Neuron (in vitro differentiated cells): ENCODE results near the gene APBB1.

Experiments used
- H2AFZ ChIP-seq: one replicate; pipeline ENCODE4 v1.6.1; 2013; ENCODE audit warnings: low read depth, mild to moderate bottlenecking, inconsistent platforms, low read length, moderate library complexity
- H3K27me3 ChIP-seq: one replicate; pipeline ENCODE4 v1.6.1; 2013; ENCODE audit warnings: low read length; ENCODE audit not compliant: insufficient read depth
- H3K36me3 ChIP-seq: one replicate; pipeline ENCODE4 v1.6.1; 2013; ENCODE audit warnings: low read length; ENCODE audit not compliant: insufficient read depth
- H3K4me1 ChIP-seq: one replicate; pipeline ENCODE4 v1.6.1; 2013; ENCODE audit warnings: low read length; ENCODE audit not compliant: insufficient read depth
- H3K4me3 ChIP-seq: 2 replicates; pipeline ENCODE4 v1.5.1; 2013; ENCODE audit warnings: mild to moderate bottlenecking, low read length, moderate library complexity
- H3K9me3 ChIP-seq: one replicate; pipeline ENCODE4 v1.6.1; 2013; ENCODE audit warnings: low read length

APBB1 gene

GRCh38 chr11:6410695-6411430, 8.0 kb downstream of the APBB1 start:
- peaks cover 39% of the 10 kb centered on the region for H3K36me3 ChIP-seq
- no peak overlapping the region for H2AFZ ChIP-seq
- H3K27me3 ChIP-seq = no peaks in the 10 kb centered on the region
- peaks cover 13% of the 10 kb centered on the region for H3K4me1 ChIP-seq
- no peak overlapping the region for H3K4me3 ChIP-seq
- H3K9me3 ChIP-seq = no peaks in the 10 kb centered on the region

DNA sequence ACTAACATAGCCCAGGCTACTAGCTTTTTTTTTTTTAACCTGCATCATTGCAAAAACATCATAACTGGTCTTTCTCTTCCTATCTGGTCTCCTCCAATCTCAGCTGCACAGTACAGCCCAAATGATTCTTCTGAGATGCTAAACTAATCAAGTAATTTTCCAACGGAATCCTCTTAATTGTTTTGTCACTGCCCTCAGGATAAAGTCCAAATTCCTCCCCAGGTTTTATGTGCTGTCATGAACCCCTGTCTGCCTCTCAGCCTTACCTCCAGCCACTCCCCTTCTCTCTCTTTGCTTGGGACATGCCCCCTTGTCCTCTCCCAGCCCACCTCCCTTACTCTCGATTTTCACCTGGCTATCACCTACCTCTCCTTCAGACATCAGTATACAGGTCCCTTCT, 12.5 kb downstream of the APBB1 start:
- no peak overlapping the region for H3K4me3 ChIP-seq
- H3K27me3 ChIP-seq = no peaks in the 10 kb centered on the region
- no peaks in the 10 kb centered on the region for H3K9me3 ChIP-seq
- peaks cover 35% of the 10 kb centered on the region for H3K4me1 ChIP-seq
- peaks cover 43% of the 10 kb centered on the region for H3K36me3 ChIP-seq
- H2AFZ ChIP-seq = no peak overlapping the region

GRCh38 chr11:6405846-6406245, 13.0 kb downstream of the APBB1 start:
- H3K4me3 ChIP-seq = no peak overlapping the region
- no peaks in the 10 kb centered on the region for H3K27me3 ChIP-seq
- H3K4me1 ChIP-seq = peaks cover 35% of the 10 kb centered on the region
- H2AFZ ChIP-seq = no peak overlapping the region
- no peaks in the 10 kb centered on the region for H3K9me3 ChIP-seq
- peaks cover 43% of the 10 kb centered on the region for H3K36me3 ChIP-seq

DNA sequence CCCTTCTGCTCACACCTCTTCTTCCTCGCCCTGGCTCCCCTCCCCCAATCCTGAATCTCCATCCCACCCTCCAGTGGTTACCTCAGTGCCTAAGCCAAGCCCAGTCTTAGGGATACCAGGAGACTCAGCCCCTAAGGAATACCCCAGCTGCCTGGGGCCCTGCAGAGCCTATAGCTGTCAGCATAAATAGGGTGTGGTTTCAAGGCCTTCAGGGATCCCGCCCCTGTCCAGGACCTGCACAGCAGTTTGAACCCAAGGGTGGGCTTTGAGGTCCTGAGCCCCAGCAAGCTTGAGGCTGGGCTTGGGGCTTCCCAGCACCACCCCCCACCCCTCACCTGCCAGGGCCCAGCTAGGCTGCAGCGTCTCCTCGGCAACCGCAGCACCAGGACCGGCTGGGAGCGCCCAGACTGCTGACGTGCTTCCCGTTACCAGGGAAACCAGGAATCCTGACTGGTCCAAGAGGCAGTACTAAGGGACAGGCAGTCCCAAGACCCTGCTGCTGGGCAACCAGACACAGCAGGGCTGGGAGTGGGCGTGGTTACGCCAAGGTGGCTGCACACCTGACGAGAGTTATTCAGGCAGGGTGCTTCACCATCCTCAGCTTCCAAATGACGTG, 13.7 kb downstream of the APBB1 start:
- Histone ChIP-seq H3K4me3 (no peak overlapping the region), H2AFZ (no peak overlapping the region)

DNA sequence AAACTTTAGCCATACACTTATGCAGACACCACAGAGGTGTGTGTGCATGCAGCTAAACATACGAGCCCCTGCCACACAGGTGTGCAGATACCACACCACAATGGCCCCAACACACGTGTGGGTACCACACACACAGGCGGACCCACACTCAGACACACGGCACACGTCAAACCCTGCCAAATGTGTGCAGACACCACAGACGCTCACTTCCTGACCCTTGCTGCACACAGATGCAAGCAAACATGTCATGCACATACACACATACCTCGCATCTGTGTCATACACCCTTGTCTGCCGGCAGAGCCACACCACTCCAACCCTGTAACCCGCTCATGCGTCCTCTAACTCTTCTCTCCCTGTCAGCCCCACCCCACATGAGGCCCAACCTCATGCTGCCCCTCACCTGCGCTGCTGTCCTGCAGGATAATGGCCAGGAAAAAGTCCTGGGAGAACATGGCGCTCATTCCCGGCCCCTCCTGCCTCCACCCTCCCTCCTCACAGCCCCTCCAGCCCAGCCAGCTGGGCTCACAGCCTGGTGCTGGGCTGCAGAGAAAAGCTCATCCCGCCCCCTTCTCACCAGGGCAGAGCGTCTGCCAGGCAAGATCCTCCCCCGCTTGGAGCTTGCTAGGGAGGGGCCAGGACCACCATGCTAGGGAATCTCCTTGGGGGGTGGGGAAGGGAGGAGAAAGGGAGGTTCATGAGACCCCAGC, 14.4 kb downstream of the APBB1 start:
- Histone ChIP-seq H3K4me3 (no peak overlapping the region), H2AFZ (no peak overlapping the region), H3K36me3 (peaks cover 37% of the 10 kb centered on the region), H3K27me3 (no peaks in the 10 kb centered on the region), H3K9me3 (no peaks in the 10 kb centered on the region), H3K4me1 (peaks cover 35% of the 10 kb centered on the region)

More for the DNA sequence above, 13.7 kb downstream of the APBB1 start:
- peaks cover 35% of the 10 kb centered on the region for H3K4me1 ChIP-seq
- no peaks in the 10 kb centered on the region for H3K27me3 ChIP-seq
- no peaks in the 10 kb centered on the region for H3K9me3 ChIP-seq
- peaks cover 42% of the 10 kb centered on the region for H3K36me3 ChIP-seq

- Histone ChIP-seq H3K27me3 (no peaks in the 10 kb centered on the region), H3K4me3 (no peak overlapping the region), H3K9me3 (no peaks in the 10 kb centered on the region), H3K36me3 (peaks cover 31% of the 10 kb centered on the region), H3K4me1 (peaks cover 44% of the 10 kb centered on the region), H2AFZ (no peak overlapping the region)
Measured at GRCh38 chr11:6403539-6403938, 15.4 kb downstream of the APBB1 start.

DNA sequence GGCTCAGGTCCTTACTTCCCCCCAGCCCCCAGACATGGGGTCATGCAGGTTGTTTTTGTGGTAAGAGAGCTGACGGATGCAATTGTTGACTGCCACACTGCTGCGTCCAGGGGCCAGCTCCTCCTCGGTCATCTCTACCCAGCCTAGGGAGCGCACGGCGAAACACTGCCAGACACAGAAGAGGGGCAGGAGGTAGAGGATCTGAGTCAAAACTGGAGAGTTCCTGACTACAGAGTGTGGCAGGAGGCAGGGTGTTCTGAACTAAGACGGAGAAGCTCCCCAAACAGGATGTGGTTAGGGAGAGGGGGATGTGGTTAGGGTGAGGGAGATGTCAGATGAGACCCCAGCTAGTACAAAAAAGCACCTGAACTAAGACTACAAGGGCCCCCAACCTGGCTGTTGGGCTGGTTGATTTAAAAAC, 16.3 kb downstream of the APBB1 start:
- Histone ChIP-seq H3K4me3 (no peak overlapping the region), H3K9me3 (no peaks in the 10 kb centered on the region), H3K36me3 (peaks cover 31% of the 10 kb centered on the region), H2AFZ (no peak overlapping the region), H3K4me1 (peaks cover 54% of the 10 kb centered on the region), H3K27me3 (no peaks in the 10 kb centered on the region)

- H3K4me1 ChIP-seq = peaks cover 57% of the 10 kb centered on the region
- H2AFZ ChIP-seq = no peak overlapping the region
- no peak overlapping the region for H3K4me3 ChIP-seq
- no peaks in the 10 kb centered on the region for H3K27me3 ChIP-seq
- no peaks in the 10 kb centered on the region for H3K9me3 ChIP-seq
- peaks cover 31% of the 10 kb centered on the region for H3K36me3 ChIP-seq
Measured at GRCh38 chr11:6402061-6402470, 16.8 kb downstream of the APBB1 start.

- Histone ChIP-seq H3K4me1 (peaks cover 54% of the 10 kb centered on the region), H3K9me3 (no peaks in the 10 kb centered on the region), H3K4me3 (no peak overlapping the region), H3K36me3 (peaks cover 31% of the 10 kb centered on the region), H3K27me3 (no peaks in the 10 kb centered on the region), H2AFZ (no peak overlapping the region)
Measured at GRCh38 chr11:6401464-6401863, 17.4 kb downstream of the APBB1 start.

GRCh38 chr11:6400431-6401345, 18.2 kb downstream of the APBB1 start:
- Histone ChIP-seq H3K4me3 (no peak overlapping the region), H2AFZ (no peak overlapping the region), H3K36me3 (peaks cover 32% of the 10 kb centered on the region), H3K9me3 (no peaks in the 10 kb centered on the region), H3K4me1 (peaks cover 47% of the 10 kb centered on the region), H3K27me3 (no peaks in the 10 kb centered on the region)

DNA sequence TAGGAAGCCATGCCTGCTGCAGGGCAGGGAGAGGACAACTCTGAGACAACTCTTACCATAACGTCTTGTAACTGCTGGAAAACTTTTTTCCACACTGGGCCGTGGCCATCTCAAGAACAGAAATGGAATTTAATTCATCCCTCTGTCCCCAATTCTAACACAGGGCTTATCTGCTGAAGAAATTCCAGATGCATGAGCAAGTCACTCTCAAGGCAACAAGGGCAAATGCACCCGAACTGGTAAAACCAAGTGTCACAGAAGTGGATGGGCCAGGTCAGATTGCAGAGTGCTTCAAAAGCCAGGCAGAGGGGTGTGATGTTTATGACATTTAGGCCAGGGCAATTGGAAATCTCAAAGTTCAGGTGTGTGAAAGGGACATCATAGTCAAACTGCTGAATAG, 21.3 kb downstream of the APBB1 start:
- peaks cover 36% of the 10 kb centered on the region for H3K36me3 ChIP-seq
- H3K9me3 ChIP-seq = no peaks in the 10 kb centered on the region
- H3K27me3 ChIP-seq = no peaks in the 10 kb centered on the region
- H2AFZ ChIP-seq = no peak overlapping the region
- peaks cover 27% of the 10 kb centered on the region for H3K4me1 ChIP-seq
- H3K4me3 ChIP-seq = no peak overlapping the region

GRCh38 chr11:6397156-6397555, 21.7 kb downstream of the APBB1 start:
- Histone ChIP-seq H3K4me3 (no peak overlapping the region), H3K9me3 (no peaks in the 10 kb centered on the region), H3K4me1 (peaks cover 27% of the 10 kb centered on the region), H2AFZ (no peak overlapping the region), H3K36me3 (peaks cover 32% of the 10 kb centered on the region), H3K27me3 (no peaks in the 10 kb centered on the region)
